ENCODE results near the gene LIN7C.
"Not testable (repeated sequence)": the region's sequence is repeated elsewhere in the genome, so short reads cannot be mapped to it uniquely, and the experiment has no call there.

Gene LIN7C

DNA sequence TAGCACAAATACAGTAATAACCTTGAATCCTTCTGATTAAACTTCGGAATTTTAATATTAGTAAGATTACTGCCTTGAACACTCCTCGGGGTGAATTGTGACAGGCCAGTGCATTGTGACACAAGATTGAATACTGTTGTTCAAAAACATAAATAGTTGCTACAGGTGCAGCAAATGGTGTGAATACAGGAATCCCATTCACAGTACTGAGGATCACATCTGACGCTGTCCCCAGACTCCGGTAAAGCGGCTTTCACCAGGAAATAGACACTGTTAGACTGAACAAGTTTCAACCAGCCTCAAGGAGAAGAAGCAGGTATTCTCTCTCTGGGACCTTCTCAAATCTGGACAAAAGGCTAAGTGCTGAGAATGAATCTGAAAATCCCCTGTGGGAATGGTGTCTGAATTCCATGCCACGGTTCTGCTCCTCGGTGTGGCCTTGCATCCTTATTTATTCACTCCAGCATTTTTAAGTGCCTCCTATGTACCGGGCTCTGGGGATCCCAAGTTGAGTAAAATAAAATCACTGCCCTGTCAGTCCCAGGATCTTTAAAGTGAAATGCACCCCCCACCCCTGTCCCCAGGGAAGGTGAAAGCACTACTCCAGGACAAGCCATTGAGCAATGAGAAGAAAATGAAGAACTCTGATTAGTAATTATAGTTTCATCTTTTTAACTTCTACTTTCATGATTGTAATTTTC is 37.4 kb downstream of the LIN7C start:
- no peak for DNase-seq

DNA sequence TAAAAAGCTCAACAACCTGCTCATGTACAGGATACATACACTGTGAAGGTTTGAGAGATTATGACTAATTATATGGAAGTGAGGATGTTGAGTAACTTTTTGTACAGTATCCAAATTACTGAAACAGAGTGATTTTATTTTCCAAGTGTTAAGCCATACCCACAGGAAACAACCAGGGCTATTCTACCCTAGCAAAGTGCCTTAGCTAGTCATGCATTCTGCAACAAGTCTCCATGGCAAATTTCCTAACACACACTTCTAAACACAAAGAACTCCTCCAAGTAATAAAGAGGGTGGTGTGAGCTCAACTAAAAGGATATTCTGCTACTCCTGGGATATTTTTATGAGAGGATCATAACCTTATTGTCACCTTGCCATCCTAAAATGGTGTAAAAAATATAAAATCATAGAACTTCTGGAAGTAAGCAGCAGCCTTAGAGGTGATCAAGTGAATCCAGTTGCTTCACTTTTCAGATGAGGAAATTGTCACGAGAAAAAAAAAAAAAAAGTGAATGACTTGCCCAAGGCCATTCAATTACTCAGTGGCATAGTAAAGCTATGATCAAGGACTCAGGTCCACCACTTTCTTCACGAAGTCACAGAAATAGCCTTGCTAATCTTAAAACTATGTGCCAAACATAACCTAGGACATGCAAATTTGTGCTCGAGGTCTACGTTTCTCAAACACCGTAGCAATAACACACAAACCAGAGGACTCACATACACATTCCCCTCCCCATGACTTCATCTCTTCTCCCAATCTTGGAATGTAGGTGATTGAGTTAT is 38.2 kb downstream of the LIN7C start:
- no peak for DNase-seq

DNA sequence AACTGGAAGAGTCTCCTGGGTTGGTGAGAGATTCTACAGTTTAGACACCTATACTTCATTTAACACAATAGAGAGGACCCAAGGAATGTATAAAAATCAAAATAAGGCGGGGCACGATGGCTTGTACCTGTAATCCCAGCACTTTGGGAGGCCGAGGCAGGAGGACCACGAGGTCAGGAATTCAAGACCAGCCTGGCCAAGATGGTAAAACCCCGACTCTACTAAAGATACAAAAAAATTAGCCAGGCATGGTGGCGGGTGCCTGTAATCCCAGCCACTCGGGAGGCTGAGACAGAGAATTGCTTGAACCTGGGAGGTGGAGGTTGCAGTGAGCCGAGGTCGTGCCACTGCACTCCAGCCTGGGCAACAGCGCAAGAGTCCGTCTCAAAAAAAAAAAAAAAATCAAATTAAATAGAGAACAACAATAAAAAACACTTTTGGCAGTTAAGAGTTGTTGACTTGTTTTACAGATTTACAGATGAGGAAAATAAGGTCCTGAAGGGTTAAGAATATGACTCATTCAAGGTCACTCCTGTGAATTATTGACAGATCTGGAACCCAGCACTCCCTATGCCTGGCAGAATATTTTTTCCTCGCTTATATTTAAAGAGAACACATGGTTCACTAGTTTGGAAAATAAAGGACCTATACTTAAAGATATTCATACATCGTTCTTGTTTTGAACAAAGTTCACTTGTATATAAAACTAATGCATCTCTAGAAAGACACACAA is 39.2 kb downstream of the LIN7C start:
- no peak for DNase-seq

DNA sequence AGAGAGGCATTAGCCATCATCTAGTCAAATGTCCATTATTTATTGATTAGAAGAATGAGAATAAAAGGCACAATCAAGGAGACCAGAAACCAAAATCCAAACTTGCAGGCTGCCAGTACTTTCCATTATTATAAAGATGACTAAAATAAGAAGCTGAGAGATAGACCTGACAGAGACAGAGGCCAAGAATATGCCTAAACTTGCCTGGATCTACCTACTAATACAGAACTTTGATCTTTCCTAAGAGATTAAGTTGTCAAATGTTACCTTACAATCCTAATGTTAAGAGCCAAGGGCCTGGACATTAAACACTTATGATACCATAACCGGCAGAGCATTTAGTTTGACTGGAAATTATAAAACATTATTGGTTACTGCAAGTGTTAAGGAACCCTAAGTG is 40.2 kb downstream of the LIN7C start:
- DNase-seq, result no peak

DNA sequence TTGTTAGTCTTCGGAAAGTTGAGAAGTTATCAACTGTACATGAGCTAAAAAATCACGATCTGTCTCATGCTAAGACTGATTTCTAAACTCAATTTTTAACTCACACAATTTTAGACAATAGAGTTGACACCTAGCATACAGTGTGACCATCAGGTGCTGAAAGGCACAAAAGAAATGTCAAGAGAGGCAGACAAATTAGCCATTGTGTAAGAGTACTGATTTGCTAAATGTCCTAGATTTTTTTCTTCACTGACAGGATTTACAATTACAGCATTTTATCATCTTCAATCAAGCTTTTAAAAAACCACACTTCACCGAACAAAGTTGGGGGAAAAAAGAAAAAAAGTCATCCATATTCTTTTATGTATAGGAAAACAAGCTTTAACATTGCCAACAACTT is 40.9 kb downstream of the LIN7C start:
- no peak for DNase-seq

DNA sequence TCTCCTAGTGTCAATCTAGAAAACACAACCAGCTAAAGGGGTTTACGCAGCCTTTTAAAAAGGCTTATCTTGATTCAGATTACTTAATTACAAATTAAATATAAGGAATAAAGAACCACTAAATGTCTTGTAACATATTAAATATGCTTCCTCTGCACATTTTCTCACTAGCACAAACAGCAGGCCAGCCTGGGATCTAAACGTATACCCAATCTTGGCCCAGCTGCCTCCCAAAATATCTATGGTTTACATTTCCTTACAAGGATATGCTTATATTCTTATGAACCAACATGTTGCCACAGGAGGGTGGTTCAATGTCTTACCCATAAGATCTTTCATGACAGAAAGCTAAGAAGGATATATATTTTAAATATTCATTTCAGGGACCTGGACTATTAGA is 41.7 kb downstream of the LIN7C start:
- DNase-seq, result no peak

DNA sequence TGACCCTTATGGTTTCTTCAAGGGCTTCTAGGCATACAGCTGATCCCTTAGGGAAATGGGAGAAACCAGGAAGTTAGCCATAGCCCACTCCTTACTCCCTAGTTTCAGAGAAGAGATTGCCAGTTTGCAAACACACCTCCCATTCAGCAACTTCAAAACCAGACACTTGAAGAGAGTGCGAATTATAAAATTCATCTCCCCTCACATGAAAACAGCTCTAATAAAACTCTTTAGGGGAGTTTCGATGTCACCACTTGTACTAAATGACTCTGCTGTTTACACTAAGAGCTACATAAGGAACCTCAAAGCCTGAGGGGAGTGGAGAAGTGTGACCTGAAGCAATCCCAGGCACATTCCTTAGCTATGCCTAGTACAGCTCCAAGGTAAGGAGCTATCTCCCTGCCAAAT is 42.3 kb downstream of the LIN7C start:
- DNase-seq, result no peak

DNA sequence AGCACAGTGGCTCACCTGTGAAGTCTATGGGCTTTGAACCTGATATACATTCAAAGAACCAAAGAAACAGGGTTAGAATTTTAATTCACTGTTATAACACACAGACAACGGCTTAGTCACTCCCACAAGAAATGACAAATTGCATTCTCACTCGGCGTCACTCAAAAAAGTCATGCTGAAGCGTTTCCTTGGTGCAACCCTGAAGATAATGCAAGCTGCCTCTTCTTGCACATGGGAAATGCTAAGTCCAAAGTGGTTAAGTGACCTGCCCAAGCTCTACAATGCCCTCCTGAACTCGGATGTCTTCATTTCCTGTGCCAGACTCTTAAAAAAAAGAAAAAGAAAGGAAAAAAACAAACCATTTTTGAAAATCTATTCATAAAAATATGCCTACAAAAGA is 44.0 kb downstream of the LIN7C start:
- DNase-seq, result no peak

DNA sequence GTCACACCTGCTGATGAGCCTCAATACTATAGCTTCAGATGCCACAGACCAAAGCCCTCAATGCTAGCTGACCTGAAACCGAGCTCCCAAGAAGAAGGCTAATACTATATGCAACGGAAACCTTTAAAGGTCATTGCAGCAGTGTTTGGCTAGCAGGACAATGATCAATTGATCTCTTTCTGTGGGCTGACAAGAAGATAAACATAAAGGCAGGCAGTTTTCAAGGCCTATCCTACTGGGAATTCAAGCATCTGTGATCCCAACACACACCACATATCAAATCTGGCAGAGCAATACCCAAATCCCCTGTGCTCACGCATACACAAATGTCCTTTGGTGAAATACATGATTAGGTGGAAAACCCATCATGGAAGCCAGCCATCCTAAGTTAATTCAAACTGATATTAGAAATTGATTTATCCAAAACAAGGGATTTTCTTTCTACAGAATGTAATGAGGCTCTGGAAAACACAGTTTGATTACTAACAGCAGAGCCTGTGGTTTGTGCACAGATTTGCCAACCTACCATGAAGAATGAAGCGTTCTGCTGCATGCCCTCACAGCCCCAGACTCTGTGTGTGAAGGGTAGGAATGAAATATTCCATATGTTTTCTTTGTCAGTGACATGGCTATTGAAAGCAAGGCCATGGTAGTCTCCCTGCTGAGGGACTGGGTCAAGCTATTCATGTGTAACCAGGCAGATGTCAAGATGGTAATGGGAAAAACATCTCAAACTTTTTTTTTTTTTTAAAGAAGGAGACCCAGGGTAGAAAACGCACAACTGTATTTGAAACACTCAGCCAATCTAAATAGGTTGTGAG is 46.2 kb downstream of the LIN7C start:
- DNase-seq, result no peak

DNA sequence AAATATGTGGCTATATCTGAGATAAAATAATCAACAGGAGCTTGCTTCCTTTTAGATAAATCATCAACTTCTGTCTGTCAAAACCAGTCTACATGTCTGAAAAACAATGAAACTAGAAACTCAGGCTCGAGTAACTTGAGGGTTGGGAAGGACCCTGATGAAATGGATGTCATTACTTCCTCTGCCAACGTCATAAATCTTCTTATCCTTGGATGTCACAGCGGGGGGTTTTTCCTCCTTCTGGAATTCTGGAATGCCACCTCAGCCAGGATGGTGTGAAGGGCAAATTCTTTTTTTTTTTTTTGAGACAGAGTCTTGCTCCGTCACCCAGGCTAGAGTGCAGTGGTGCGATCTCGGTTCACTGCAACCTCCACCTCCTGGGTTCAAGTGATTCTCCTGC is 47.4 kb downstream of the LIN7C start:
- DNase-seq, result no peak

DNA sequence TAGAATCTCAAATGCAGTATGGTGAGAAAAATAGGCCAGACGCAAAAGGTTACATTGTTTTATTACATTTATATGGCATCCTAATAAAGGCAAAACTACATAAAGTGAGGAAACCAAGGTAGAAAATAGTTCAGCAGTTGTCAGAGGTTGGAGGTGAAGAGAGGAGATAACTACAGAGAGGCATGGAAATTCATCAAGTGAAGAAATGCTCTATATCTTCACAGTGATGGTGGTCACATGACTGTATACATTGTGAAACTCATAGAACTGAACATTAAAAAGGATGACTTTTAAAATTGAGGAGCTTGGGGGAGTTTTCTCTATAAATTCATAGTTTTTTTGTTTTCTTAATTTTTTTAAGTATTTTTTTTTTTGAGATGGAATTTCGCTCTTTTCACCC is 48.4 kb downstream of the LIN7C start:
- no peak for DNase-seq

DNA sequence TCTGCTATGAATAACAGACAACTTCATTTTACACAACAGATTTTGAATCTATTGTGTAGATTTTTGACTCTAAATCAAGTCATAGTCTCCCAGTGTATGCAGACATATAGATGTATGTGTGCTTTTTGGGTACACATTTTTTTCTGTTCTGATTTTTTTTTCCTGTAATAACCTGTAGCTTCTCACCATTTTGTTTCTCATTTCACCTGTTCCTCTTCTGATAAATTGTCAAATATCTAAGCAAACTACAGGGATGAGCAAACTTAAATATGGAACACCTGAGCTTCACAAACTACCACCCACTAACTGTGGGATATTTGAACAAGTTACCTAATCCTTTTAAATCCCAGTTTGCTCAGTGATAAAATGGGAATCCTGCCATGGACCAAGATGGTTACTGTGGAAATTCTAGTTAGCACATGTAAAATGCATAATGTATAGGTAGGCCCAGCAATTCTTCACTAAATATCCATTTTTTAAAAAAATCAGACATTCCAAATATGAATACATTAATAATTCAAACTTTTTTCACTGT is 49.7 kb downstream of the LIN7C start:
- no peak for DNase-seq

DNA sequence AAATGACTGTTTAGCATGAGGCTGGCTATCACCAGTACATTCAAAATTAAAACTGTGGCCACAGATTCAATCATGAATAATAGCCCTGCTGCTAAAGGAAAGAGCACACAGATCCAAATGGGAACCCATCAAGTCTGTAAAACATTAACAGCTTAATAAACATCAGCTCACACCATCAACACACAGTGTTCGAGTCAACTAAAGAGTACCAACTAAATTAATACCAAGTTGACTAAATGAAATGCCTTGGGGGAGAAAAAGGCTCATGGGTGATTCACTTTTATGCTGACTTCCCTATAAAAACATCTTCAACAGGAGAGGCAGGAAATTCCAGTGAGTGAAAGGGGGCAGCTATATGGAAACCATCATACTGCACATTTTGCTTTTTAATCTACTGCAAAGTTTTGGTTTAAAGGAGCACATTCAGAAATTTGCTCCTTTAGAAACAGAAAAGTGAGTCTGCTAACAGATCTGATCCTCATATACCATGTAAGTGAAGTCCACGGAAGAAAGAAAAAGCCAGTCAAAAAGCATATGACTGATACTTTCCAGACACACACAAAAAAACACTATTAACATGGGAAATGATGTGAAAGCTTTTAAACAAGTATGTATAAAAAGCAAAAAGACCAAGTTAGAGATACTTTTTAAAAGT is 50.3 kb downstream of the LIN7C start:
- no peak for DNase-seq

DNA sequence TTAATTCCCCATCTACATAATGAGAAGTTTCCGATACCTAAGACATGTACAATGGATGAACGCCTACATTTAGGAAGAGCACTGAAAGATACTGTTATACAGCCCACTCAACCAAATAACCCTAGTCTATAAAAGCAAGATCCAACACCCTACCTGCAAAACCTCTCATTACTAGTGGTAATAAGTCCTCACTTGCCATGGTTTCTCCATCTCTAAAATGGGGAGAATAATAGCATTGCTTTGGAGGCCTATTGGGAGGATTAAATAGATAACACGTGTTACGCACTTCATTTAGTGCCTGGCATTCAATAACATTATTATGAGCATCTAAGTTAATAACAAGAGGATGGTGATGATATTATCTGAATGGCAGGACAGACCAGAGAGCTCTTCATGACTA is 50.9 kb downstream of the LIN7C start:
- no peak for DNase-seq

DNA sequence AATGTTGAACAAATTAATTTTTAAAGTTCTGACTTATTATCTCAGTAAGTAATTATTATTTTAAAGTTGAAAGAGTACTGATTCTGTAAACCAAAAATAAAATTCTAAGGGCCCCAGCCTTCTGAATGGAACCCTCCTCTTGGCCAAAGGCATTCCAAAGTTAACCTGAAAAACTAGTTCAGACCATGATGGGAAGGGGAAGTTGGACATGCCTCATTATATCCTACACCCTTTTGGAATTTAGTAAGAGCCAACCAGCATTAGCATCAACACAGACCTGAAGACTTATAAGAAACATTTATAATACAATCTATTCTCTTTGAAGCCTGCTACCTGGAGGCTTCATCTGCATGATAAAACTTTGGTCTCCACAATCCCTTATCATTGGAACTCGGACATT is 52.9 kb downstream of the LIN7C start:
- DNase-seq, result no peak

DNA sequence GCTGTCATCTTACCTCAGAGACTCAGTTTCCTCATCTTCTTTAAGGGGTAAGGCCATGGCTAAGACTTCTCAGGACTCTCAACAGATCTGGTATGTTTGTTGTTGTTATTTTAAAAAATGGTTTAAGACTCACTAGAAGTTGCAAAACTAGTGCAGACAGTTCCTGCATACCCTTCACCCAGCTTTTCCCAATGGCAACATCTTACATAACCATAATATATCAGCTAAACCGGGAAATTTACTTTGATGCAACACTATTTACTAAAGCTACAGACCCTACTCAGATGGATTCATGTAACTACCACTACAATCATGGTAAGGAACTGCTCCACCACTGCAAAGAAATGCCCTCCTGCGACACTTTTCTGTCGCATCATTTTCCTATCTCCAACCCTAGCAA is 54.4 kb downstream of the LIN7C start:
- no peak for DNase-seq

DNA sequence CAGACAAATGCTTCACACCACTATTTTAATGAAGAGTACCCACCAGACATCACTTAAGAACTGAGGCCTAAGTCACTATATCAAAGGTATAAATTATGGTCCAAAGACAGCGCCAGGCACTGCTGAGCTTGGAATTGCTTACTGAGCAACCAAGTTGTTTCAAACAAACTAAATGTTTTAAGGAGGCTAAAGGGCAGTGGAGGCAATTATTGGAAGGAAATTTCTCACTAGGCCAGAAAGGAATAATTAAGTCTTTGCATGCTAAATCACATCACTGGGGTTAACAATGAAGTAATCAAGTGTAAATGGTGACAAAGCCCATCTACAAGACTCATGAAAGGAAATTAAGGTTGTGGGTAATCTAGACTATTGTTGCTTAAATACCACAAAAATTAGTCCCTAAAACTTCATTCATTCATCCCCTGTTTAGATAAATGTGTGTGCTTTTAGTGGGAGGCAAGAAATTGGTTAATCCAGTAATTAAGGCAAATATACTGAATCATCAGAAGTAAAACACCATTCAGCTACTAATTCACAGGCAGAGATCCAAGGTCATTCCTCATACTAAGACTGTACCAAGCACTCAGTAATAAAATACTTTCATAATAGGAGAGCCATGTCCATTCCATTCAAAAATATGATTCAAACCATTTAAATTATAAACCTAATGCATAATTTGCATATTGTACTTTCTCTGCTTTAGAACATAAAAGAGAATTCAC is 55.2 kb downstream of the LIN7C start:
- no peak for DNase-seq

DNA sequence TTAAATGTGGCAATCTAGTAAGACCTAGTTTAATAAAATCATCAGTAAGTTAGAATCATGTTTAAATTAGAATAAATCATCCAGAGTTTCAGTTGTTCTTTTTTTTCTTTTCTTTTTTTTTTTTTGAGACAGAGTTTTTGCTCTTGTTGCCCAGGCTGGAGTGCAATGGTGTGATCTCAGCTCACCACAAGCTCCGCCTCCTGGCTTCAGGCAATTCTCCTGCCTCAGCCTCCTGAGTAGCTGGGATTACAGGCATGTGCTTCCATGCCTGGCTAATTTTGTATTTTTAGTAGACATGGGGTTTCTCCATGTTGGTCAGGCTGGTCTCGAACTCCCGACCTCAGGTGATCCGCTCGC is 58.4 kb downstream of the LIN7C start:
- DNase-seq, result not testable (repeated sequence)

DNA sequence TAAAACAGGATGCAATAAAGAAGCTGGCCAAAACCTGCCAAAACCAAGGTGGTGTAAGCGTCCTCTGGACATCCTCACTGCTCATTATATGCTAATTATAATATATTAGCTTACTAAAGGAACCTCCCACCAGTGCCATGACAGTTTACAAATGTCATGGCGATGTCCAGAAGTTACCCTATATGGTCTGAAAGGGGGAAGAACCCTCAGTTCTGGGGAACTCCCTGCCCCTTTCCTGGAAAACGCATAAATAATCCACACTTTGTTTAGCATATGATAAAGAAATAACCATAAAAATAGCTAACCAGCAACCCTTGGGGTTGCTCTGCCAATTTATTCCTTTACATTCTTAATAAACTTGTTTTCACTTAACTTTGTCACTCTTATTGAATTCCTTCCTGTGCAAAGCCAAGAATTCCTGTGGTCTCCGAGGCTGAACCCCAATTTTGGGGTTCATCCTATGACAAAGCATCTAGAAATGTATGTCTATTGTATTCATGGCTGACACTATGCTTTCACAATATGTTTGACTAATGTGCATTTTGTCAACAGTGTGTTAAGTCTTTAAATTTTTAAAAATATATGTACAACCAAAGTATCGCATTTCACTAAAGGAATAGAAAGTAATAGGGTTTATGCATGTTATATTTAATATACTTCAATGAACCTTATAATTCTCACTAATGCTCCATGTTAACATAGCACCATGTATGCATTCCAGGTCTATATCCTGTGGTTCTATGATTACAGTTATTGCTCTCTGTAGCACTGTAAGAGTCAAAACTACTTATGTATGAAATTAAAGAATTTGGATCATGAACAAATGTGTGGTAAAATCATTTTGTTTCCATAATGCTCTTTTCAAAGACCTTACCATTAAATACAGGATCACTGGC is 59.0 kb downstream of the LIN7C start:
- no peak for DNase-seq

DNA sequence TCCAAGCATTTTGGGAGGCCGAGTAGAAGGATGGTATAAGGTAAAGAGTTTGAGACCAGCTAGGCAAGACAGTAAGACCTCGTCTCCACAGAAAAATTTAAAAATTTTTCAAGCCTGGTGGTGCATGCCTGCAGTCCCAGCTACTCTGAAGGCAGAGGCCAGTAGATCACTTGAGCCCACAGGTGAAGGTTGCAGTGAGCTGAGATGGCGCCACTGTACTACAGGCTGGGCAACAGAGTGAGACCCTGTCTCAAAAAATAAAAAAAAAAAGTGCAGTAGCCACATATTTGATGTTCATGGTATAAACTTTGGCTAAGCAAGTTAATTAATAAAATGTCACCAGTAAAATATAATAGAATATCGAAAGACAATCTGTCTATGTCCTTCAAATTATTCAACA is 60.9 kb downstream of the LIN7C start:
- DNase-seq, result no peak

DNA sequence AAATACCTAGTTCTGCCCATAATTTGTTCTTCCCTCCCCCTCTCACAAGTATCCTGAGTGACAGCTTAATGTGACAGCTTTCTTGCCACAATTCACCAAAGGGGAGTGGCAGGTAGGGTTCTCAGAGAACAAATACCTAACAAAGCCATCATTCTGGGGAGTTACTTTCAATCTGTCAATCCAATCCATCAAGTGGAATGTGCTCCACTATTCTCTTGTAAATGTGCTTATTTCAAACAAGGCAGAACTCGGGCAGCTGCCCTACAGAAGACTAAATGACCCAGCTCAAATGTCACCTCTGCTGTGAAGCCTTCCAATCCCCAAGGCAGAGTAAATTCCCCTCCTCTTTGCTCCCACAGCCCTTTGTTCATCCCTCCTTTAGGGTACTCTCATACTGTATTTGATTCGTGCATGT is 61.8 kb downstream of the LIN7C start:
- DNase-seq, result no peak
